ENCODE results near the gene PHLDB1.
"Not testable (repeated sequence)": the region's sequence is repeated elsewhere in the genome, so short reads cannot be mapped to it uniquely, and the experiment has no call there.

PHLDB1 gene

GRCh38 chr11:118659314-118659952 lies 52.0 kb downstream of the PHLDB1 start:
- DNase-seq (ENCODE audit: low read depth): peak; percentile 75

GRCh38 chr11:118659953-118660680 lies 52.7 kb downstream of the PHLDB1 start:
- no peak for DNase-seq (ENCODE audit: low read depth)

- DNase-seq (ENCODE audit: low read depth): no peak
These were observed 53.4 kb downstream of the PHLDB1 start for GRCh38 chr11:118660681-118661424.

GRCh38 chr11:118661425-118662301 lies 54.2 kb downstream of the PHLDB1 start:
- DNase-seq (ENCODE audit: low read depth): no peak

GRCh38 chr11:118662401-118663271 lies 55.2 kb downstream of the PHLDB1 start:
- no peak for DNase-seq (ENCODE audit: low read depth)

- no peak for DNase-seq (ENCODE audit: low read depth)
These were observed 56.0 kb downstream of the PHLDB1 start for GRCh38 chr11:118663381-118663780.

- DNase-seq (ENCODE audit: low read depth): no peak
These were observed 56.5 kb downstream of the PHLDB1 start for GRCh38 chr11:118663902-118664301.

GRCh38 chr11:118666371-118666770 lies 59.0 kb downstream of the PHLDB1 start:
- DNase-seq (ENCODE audit: low read depth): no peak

- DNase-seq (ENCODE audit: low read depth): no peak
These were observed 62.6 kb downstream of the PHLDB1 start for GRCh38 chr11:118670063-118670462.

- no peak for DNase-seq (ENCODE audit: low read depth)
These were observed 63.8 kb downstream of the PHLDB1 start for GRCh38 chr11:118671254-118671653.

- DNase-seq (ENCODE audit: low read depth): no peak
These were observed 65.4 kb downstream of the PHLDB1 start for GRCh38 chr11:118672846-118673245.

GRCh38 chr11:118673361-118674081 lies 66.1 kb downstream of the PHLDB1 start:
- DNase-seq (ENCODE audit: low read depth): no peak

- no peak for DNase-seq (ENCODE audit: low read depth)
These were observed 66.6 kb downstream of the PHLDB1 start for GRCh38 chr11:118674082-118674435.

GRCh38 chr11:118677977-118678376 lies 70.6 kb downstream of the PHLDB1 start:
- DNase-seq (ENCODE audit: low read depth): no peak

GRCh38 chr11:118678908-118679307 lies 71.5 kb downstream of the PHLDB1 start:
- DNase-seq (ENCODE audit: low read depth): not testable (repeated sequence)

- no peak for DNase-seq (ENCODE audit: low read depth)
These were observed 72.1 kb downstream of the PHLDB1 start, which contains the start of gene TREH for GRCh38 chr11:118679483-118679882. Gene TREH, minus strand, starts transcription at chr11:118679650. Its CDS starts 23 bp downstream, at chr11:118679627.

- no peak for DNase-seq (ENCODE audit: low read depth)
These were observed 75.0 kb downstream of the PHLDB1 start for GRCh38 chr11:118682372-118682771.

- DNase-seq (ENCODE audit: low read depth): not testable (repeated sequence)
These were observed 75.5 kb downstream of the PHLDB1 start for GRCh38 chr11:118682939-118683338.

GRCh38 chr11:118684187-118684586 lies 76.8 kb downstream of the PHLDB1 start:
- DNase-seq (ENCODE audit: low read depth): no peak

- no peak for DNase-seq (ENCODE audit: low read depth)
These were observed 80.5 kb downstream of the PHLDB1 start for GRCh38 chr11:118687906-118688305.
